Naive B cell (primary cell): ENCODE results near the gene STXBP6. TPM values are rescaled to one million over a fixed set of nuclear protein-coding genes. Genes with fewer than 3 reads are reported as not detected.
"Not testable (repeated sequence)": the region's sequence is repeated elsewhere in the genome, so short reads cannot be mapped to it uniquely, and the experiment has no call there.

Experiments
- ATAC-seq, 2 donors: fragments of 150-1000 bp; cut with Tn5 transposase; 2 replicates each; pipeline ENCODE4 v1.10.0; 2021; ENCODE audit warnings: low read depth in 2 of 2, mild to moderate bottlenecking in 2 of 2, moderate library complexity in 2 of 2
- DNase-seq: peaks from one replicate; pipeline ENCODE4 v3.0.0; 2022
- H3K27ac Mint-ChIP-seq, 6 donors: one replicate each; pipeline ENCODE4 v1.8.0; 2020 to 2022; ENCODE audit warnings: mild to moderate bottlenecking in 6 of 6, mixed read lengths in 6 of 6, moderate library complexity in 5 of 6, inconsistent platforms in 2 of 6
- H3K27me3 Mint-ChIP-seq, 3 donors: one replicate each; pipeline ENCODE4 v1.8.0; 2021 to 2022; ENCODE audit warnings: mixed read lengths in 3 of 3, mild to moderate bottlenecking in 1 of 3
- H3K36me3 Mint-ChIP-seq, 2 donors: one replicate each; pipeline ENCODE4 v1.8.0; 2020 to 2022; ENCODE audit warnings: mixed read lengths in 2 of 2, inconsistent platforms in 1 of 2, mild to moderate bottlenecking in 1 of 2
- H3K4me1 Mint-ChIP-seq, 3 donors: one replicate each; pipeline ENCODE4 v1.8.0; 2020 to 2022; ENCODE audit warnings: mixed read lengths in 3 of 3, inconsistent platforms in 1 of 3, mild to moderate bottlenecking in 1 of 3, moderate library complexity in 1 of 3
- H3K4me3 Mint-ChIP-seq, 8 donors: one replicate each; pipeline ENCODE4 v1.8.0; 2020 to 2022; ENCODE audit warnings: mild to moderate bottlenecking in 8 of 8, mixed read lengths in 8 of 8, moderate library complexity in 8 of 8, inconsistent platforms in 2 of 8
- H3K9me3 Mint-ChIP-seq, 7 donors: one replicate each; pipeline ENCODE4 v1.8.0; 2020 to 2022; ENCODE audit warnings: mixed read lengths in 7 of 7, mild to moderate bottlenecking in 5 of 7, inconsistent platforms in 2 of 7, moderate library complexity in 1 of 7
- polyA plus RNA-seq, 6 donors: library from polyadenylated mRNA; unstranded; fragments of 300-500 nt; fragmentation: Illumina TruSeq; gene quantifications; one replicate each; pipeline ENCODE4 v1.2.3, GENCODE V29; 2021; ENCODE audit warnings: low read depth in 6 of 6

STXBP6 gene
- polyA plus RNA-seq, 6 donors from 2014 or later = not detected

GRCh38 chr14:24847568-24848095, 202.3 kb downstream of the STXBP6 start:
- no peaks in the 10 kb centered on the region for H3K4me1 Mint-ChIP-seq
- ATAC-seq = no peak
- peaks cover 5 to 9% (median 6%) of the 10 kb centered on the region in 3 donors for H3K27me3 Mint-ChIP-seq

GRCh38 chr14:24846261-24846660, 203.7 kb downstream of the STXBP6 start:
- ATAC-seq = no peak
- no peaks in the 10 kb centered on the region for H3K9me3 Mint-ChIP-seq
- peaks cover 0 to 6% (median 5%) of the 10 kb centered on the region in 3 donors for H3K27me3 Mint-ChIP-seq
- H3K4me1 Mint-ChIP-seq = no peaks in the 10 kb centered on the region
- no peak overlapping the region for H3K27ac Mint-ChIP-seq
- no peak for DNase-seq
- no peak overlapping the region for H3K4me3 Mint-ChIP-seq
- H3K36me3 Mint-ChIP-seq = no peaks in the 10 kb centered on the region

More at GRCh38 chr14:24847568-24848095, 202.3 kb downstream of the STXBP6 start:
- DNase-seq = no peak
- Mint-ChIP-seq H3K36me3 (no peaks in the 10 kb centered on the region), H3K27ac (no peak overlapping the region), H3K4me3 (no peak overlapping the region), H3K9me3 (no peaks in the 10 kb centered on the region)

- Mint-ChIP-seq H3K27ac (no peak overlapping the region), H3K9me3 (no peaks in the 10 kb centered on the region), H3K4me3 (no peak overlapping the region), H3K27me3 (peaks cover 0 to 6% (median 5%) of the 10 kb centered on the region in 3 donors), H3K4me1 (no peaks in the 10 kb centered on the region), H3K36me3 (no peaks in the 10 kb centered on the region)
- DNase-seq = no peak
- no peak for ATAC-seq
These were observed 204.1 kb downstream of the STXBP6 start for GRCh38 chr14:24845851-24846250.

- ATAC-seq (no peak), DNase-seq (no peak)
- H3K27me3 Mint-ChIP-seq = peaks cover 0 to 9% (median 3%) of the 10 kb centered on the region in 3 donors
- no peaks in the 10 kb centered on the region for H3K4me1 Mint-ChIP-seq
- no peaks in the 10 kb centered on the region for H3K36me3 Mint-ChIP-seq
- no peak overlapping the region for H3K27ac Mint-ChIP-seq
- no peaks in the 10 kb centered on the region for H3K9me3 Mint-ChIP-seq
- no peak overlapping the region for H3K4me3 Mint-ChIP-seq
These were observed 205.9 kb downstream of the STXBP6 start for GRCh38 chr14:24844011-24844410.

- H3K27ac Mint-ChIP-seq = no peak overlapping the region
- peaks cover 0 to 9% (median 0%) of the 10 kb centered on the region in 3 donors for H3K27me3 Mint-ChIP-seq
- DNase-seq (no peak), ATAC-seq (no peak)
- H3K4me3 Mint-ChIP-seq = no peak overlapping the region
- H3K4me1 Mint-ChIP-seq = no peaks in the 10 kb centered on the region
- H3K36me3 Mint-ChIP-seq = no peaks in the 10 kb centered on the region
- H3K9me3 Mint-ChIP-seq = no peaks in the 10 kb centered on the region
These were observed 206.5 kb downstream of the STXBP6 start for GRCh38 chr14:24843494-24843893.

- Mint-ChIP-seq H3K4me1 (no peaks in the 10 kb centered on the region), H3K4me3 (no peak overlapping the region), H3K27ac (no peak overlapping the region), H3K9me3 (no peaks in the 10 kb centered on the region), H3K27me3 (peaks cover 0 to 10% (median 0%) of the 10 kb centered on the region in 3 donors), H3K36me3 (no peaks in the 10 kb centered on the region)
- ATAC-seq = no peak
- no peak for DNase-seq
These were observed 209.6 kb downstream of the STXBP6 start for GRCh38 chr14:24840204-24840893.

GRCh38 chr14:24839617-24840203, 210.2 kb downstream of the STXBP6 start:
- H3K4me1 Mint-ChIP-seq = no peaks in the 10 kb centered on the region
- no peak for ATAC-seq
- peaks cover 2 to 10% (median 6%) of the 10 kb centered on the region in 3 donors for H3K27me3 Mint-ChIP-seq
- no peaks in the 10 kb centered on the region for H3K36me3 Mint-ChIP-seq
- no peak overlapping the region for H3K4me3 Mint-ChIP-seq
- no peak for DNase-seq
- H3K9me3 Mint-ChIP-seq = no peaks in the 10 kb centered on the region
- H3K27ac Mint-ChIP-seq = no peak overlapping the region

- H3K27me3 Mint-ChIP-seq = peaks cover 7 to 15% (median 12%) of the 10 kb centered on the region in 3 donors
- no peak overlapping the region for H3K27ac Mint-ChIP-seq
- H3K4me1 Mint-ChIP-seq = no peaks in the 10 kb centered on the region
- no peak overlapping the region for H3K4me3 Mint-ChIP-seq
- no peaks in the 10 kb centered on the region for H3K9me3 Mint-ChIP-seq
- ATAC-seq (no peak), DNase-seq (no peak)
- no peaks in the 10 kb centered on the region for H3K36me3 Mint-ChIP-seq
These were observed 210.9 kb downstream of the STXBP6 start for GRCh38 chr14:24838945-24839616.

- no peaks in the 10 kb centered on the region for H3K4me1 Mint-ChIP-seq
- H3K36me3 Mint-ChIP-seq = no peaks in the 10 kb centered on the region
- no peak overlapping the region for H3K4me3 Mint-ChIP-seq
- no peak for DNase-seq
- no peak for ATAC-seq
- peaks cover 7 to 21% (median 12%) of the 10 kb centered on the region in 3 donors for H3K27me3 Mint-ChIP-seq
- H3K9me3 Mint-ChIP-seq = no peaks in the 10 kb centered on the region
- H3K27ac Mint-ChIP-seq = no peak overlapping the region
These were observed 212.5 kb downstream of the STXBP6 start for GRCh38 chr14:24837280-24838046.

- not testable (repeated sequence) for ATAC-seq, H3K36me3 Mint-ChIP-seq, H3K27ac Mint-ChIP-seq, H3K4me1 Mint-ChIP-seq, H3K4me3 Mint-ChIP-seq, H3K9me3 Mint-ChIP-seq, DNase-seq
- H3K27me3 Mint-ChIP-seq = peaks cover 7 to 23% (median 12%) of the 10 kb centered on the region in 3 donors
These were observed 213.6 kb downstream of the STXBP6 start for GRCh38 chr14:24836324-24836723.

- peaks cover 7 to 19% (median 12%) of the 10 kb centered on the region in 3 donors for H3K27me3 Mint-ChIP-seq
- no peaks in the 10 kb centered on the region for H3K9me3 Mint-ChIP-seq
- DNase-seq (no peak), ATAC-seq (no peak)
- no peak overlapping the region for H3K27ac Mint-ChIP-seq
- no peaks in the 10 kb centered on the region for H3K36me3 Mint-ChIP-seq
- no peak overlapping the region for H3K4me3 Mint-ChIP-seq
- no peaks in the 10 kb centered on the region for H3K4me1 Mint-ChIP-seq
These were observed 215.0 kb downstream of the STXBP6 start for GRCh38 chr14:24834956-24835355.

- Mint-ChIP-seq H3K36me3 (no peaks in the 10 kb centered on the region), H3K9me3 (no peaks in the 10 kb centered on the region), H3K4me1 (no peaks in the 10 kb centered on the region), H3K4me3 (no peak overlapping the region), H3K27ac (no peak overlapping the region), H3K27me3 (peaks cover 7 to 19% (median 12%) of the 10 kb centered on the region in 3 donors)
- DNase-seq = no peak
- ATAC-seq = no peak
These were observed 216.6 kb downstream of the STXBP6 start for GRCh38 chr14:24833385-24833784.

GRCh38 chr14:24831677-24832076, 218.3 kb downstream of the STXBP6 start:
- no peak overlapping the region for H3K27ac Mint-ChIP-seq
- H3K4me1 Mint-ChIP-seq = no peaks in the 10 kb centered on the region
- H3K27me3 Mint-ChIP-seq = peaks cover 8 to 19% (median 12%) of the 10 kb centered on the region in 3 donors
- H3K9me3 Mint-ChIP-seq = peaks cover 0 to 2% (median 0%) of the 10 kb centered on the region in 7 donors
- no peak overlapping the region for H3K4me3 Mint-ChIP-seq
- ATAC-seq (no peak), DNase-seq (no peak)
- no peaks in the 10 kb centered on the region for H3K36me3 Mint-ChIP-seq
